ENCODE data around the gene TBXA2R. TPM values are rescaled to one million over a fixed set of nuclear protein-coding genes. Genes with fewer than 3 reads are reported as not detected.

TBXA2R gene
- polyA plus RNA-seq, 1 donor: 1.3 TPM

DNA sequence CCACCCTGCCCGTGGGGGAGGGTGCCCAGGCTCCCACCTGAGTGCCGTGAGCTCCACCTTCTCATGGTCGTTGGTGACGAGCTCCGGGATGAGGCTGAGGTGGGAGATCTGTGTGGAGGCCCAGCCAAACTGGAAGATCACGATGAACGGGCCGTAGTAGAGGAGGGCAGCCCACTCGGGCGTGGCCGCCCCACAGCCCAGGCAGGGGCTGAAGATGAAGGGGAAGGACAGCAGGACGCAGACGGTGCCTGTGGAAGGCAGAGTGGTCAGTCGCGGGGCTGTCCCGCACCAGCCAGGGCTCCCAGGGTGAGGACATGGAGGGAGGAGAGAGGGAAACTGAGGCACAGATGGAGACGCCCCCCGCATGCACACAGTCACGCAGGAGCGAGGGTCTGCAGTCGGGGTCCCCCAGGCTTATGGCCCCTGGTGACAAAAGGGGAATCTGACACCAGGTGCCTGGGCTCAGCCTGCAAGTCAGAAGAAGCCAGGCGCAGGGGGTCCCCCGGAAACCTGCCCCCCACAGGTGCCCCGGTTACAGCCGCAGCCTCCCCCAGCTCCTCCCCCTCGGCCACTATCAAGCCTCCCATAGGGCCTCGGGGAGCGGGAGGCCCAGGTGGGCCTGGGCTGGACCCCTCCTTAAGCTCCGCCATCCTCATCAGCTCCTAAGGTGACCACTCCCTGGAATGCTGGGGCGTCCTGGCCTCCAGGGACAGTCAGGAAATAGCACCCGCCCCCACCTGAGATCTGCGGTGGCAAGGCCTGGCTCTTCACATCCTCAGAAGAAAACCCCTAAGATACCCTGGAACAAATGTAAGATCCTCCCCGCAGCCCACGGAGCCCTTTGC, 55.5 kb downstream of the TBXA2R start:
- WGBS (ENCODE audit: insufficient coverage, low lambda C conversion rate): no CpG with 5 or more reads among the region's 34 CpGs
- H3K4me3 ChIP-seq (ENCODE audit: low read length): no peak overlapping the region
- DNase-seq: no peak
- no peaks in the 10 kb centered on the region for H3K27me3 ChIP-seq (ENCODE audit: control insufficient read depth, insufficient read depth, low read length)
- H3K4me1 ChIP-seq (ENCODE audit: control insufficient read depth, insufficient read depth, low read length): no peaks in the 10 kb centered on the region
- H3K27ac ChIP-seq (ENCODE audit: low read length): no peak overlapping the region
- peaks cover 2% of the 10 kb centered on the region for H3K9me3 ChIP-seq (ENCODE audit: control insufficient read depth, low read depth, low read length)
- H3K36me3 ChIP-seq (ENCODE audit: control insufficient read depth, insufficient read depth, low read length): peaks cover 4% of the 10 kb centered on the region

DNA sequence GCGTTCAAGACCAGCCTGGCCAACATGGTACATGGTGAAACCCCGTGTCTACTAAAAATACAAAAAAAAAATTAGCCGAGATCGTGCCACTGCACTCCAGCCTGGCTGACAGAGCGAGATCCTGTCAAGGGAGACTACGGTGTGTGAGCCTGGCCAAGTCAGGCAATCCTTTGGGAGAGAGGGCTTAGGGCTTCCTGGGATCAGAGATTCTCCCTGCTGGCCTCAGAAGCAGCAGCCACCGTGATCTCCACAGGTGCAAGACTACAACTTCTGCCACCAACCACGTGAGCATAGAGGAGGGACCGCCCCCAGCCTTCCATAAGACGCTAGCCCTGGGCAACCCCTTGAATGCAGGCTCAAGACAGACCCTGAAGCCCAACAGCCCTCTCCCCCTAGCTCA, 56.9 kb downstream of the TBXA2R start:
- H3K36me3 ChIP-seq (ENCODE audit: control insufficient read depth, insufficient read depth, low read length): peaks cover 4% of the 10 kb centered on the region
- WGBS (ENCODE audit: insufficient coverage, low lambda C conversion rate): no CpG with 5 or more reads among the region's 10 CpGs
- peaks cover 2% of the 10 kb centered on the region for H3K9me3 ChIP-seq (ENCODE audit: control insufficient read depth, low read depth, low read length)
- no peak for DNase-seq
- no peaks in the 10 kb centered on the region for H3K27me3 ChIP-seq (ENCODE audit: control insufficient read depth, insufficient read depth, low read length)
- H3K27ac ChIP-seq (ENCODE audit: low read length): no peak overlapping the region
- no peaks in the 10 kb centered on the region for H3K4me1 ChIP-seq (ENCODE audit: control insufficient read depth, insufficient read depth, low read length)
- no peak overlapping the region for H3K4me3 ChIP-seq (ENCODE audit: low read length)

DNA sequence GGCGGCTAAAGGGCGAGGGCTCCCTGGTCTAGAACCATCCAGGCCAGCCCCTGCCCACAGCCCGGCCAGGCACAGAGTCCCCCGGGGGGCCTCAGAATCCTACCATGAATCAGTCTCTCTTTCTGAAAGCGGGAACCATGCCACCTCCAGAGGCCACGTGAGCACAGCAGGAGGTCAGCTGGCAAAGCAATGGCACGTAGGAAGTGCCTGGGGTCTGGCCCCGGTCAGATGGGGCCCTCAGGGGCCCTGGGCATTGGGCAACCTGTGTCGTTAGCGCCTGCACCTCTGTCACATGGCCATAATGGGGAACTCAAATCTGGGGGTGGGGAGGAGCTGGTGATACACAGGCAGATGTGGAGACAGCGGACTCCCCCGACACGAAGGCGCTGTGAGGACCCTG, 58.1 kb downstream of the TBXA2R start:
- peaks cover 2% of the 10 kb centered on the region for H3K9me3 ChIP-seq (ENCODE audit: control insufficient read depth, low read depth, low read length)
- peaks cover 8% of the 10 kb centered on the region for H3K36me3 ChIP-seq (ENCODE audit: control insufficient read depth, insufficient read depth, low read length)
- DNase-seq: no peak
- WGBS (ENCODE audit: insufficient coverage, low lambda C conversion rate): no CpG with 5 or more reads among the region's 14 CpGs
- H3K27ac ChIP-seq (ENCODE audit: low read length): no peak overlapping the region
- no peaks in the 10 kb centered on the region for H3K4me1 ChIP-seq (ENCODE audit: control insufficient read depth, insufficient read depth, low read length)
- no peak overlapping the region for H3K4me3 ChIP-seq (ENCODE audit: low read length)
- no peaks in the 10 kb centered on the region for H3K27me3 ChIP-seq (ENCODE audit: control insufficient read depth, insufficient read depth, low read length)

DNA sequence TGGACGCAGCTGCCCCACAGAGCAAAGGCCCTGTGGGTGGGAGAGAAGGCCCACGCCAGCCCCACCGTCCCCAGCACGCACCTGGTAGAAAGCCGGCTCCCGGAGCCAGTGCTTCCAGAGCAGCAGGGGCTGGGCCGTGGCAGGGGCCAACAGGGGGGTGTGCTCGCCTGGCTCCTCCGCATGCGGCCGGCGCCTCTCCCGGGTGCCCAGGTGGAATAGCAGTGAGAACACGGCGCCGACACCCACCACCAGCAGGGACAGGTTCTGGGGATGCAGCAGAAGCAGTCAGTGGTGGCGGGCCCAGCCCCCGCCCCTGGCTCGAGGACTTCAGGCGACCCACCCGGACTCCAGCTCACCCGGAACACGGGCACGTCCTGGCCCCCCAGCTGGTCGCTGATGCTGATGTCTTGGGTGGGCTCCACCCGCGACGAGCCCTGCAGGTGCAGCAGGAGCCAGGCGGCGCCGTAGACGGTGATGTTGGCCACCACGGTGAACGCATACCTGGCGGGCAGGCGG, 58.9 kb downstream of the TBXA2R start:
- peaks cover 2% of the 10 kb centered on the region for H3K9me3 ChIP-seq (ENCODE audit: control insufficient read depth, low read depth, low read length)
- H3K36me3 ChIP-seq (ENCODE audit: control insufficient read depth, insufficient read depth, low read length): peaks cover 8% of the 10 kb centered on the region
- H3K27me3 ChIP-seq (ENCODE audit: control insufficient read depth, insufficient read depth, low read length): no peaks in the 10 kb centered on the region
- WGBS (ENCODE audit: insufficient coverage, low lambda C conversion rate): no CpG with 5 or more reads among the region's 36 CpGs
- no peak overlapping the region for H3K4me3 ChIP-seq (ENCODE audit: low read length)
- no peaks in the 10 kb centered on the region for H3K4me1 ChIP-seq (ENCODE audit: control insufficient read depth, insufficient read depth, low read length)
- no peak for DNase-seq
- no peak overlapping the region for H3K27ac ChIP-seq (ENCODE audit: low read length)

DNA sequence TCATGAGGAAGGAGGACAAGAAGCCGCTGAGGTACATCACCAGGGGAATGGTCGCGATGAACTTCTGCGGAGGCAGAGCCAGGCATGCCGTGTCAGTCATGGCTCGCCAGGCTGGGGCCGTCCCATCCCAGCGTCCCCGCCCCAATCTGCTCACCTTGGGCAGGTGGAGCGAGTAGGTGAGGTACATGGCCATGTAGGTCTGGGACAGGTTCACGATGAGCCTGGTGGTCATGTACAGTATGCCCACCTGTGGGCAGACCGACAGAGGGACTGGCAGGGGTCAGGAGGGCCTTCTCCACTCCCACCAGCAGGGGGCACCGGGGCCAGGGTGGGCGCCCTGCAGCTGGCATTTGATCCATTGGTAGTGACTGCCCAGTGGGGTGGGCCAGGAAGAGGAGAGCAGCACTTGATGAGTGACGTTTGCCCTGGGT, 59.4 kb downstream of the TBXA2R start:
- Histone ChIP-seq H3K4me1 (ENCODE audit: control insufficient read depth, insufficient read depth, low read length) (no peaks in the 10 kb centered on the region), H3K27me3 (ENCODE audit: control insufficient read depth, insufficient read depth, low read length) (no peaks in the 10 kb centered on the region), H3K4me3 (ENCODE audit: low read length) (no peak overlapping the region), H3K9me3 (ENCODE audit: control insufficient read depth, low read depth, low read length) (peaks cover 2% of the 10 kb centered on the region), H3K36me3 (ENCODE audit: control insufficient read depth, insufficient read depth, low read length) (peaks cover 8% of the 10 kb centered on the region), H3K27ac (ENCODE audit: low read length) (no peak overlapping the region)
- DNase-seq: no peak
- WGBS (ENCODE audit: insufficient coverage, low lambda C conversion rate): no CpG with 5 or more reads among the region's 15 CpGs

DNA sequence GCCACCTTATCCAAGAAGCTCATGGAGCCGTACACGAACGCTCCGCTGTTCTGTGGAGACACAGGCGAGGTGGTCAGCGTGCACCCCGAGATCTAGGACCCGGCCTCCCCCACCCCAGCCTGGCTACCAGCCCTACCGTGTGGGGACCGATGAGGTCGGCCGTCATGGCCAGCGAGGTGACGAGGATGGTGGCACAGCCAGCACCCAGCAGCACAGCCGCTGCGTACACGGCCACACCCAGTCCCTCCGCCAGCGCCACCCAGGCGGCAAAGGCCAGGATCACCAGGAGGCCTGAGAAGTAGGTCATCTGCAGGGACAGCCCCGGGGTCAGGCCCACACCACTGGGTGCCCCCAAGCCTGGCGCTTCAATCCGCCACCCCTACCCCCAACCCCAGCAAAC, 60.6 kb downstream of the TBXA2R start:
- no CpG with 5 or more reads among the region's 23 CpGs for WGBS (ENCODE audit: insufficient coverage, low lambda C conversion rate)
- Histone ChIP-seq H3K27ac (ENCODE audit: low read length) (no peak overlapping the region), H3K9me3 (ENCODE audit: control insufficient read depth, low read depth, low read length) (peaks cover 2% of the 10 kb centered on the region), H3K4me1 (ENCODE audit: control insufficient read depth, insufficient read depth, low read length) (no peaks in the 10 kb centered on the region), H3K36me3 (ENCODE audit: control insufficient read depth, insufficient read depth, low read length) (peaks cover 11% of the 10 kb centered on the region), H3K27me3 (ENCODE audit: control insufficient read depth, insufficient read depth, low read length) (no peaks in the 10 kb centered on the region), H3K4me3 (ENCODE audit: low read length) (no peak overlapping the region)
- no peak for DNase-seq

GRCh38 chr19:3545669-3546034, 61.0 kb downstream of the TBXA2R start:
- no peak overlapping the region for H3K4me3 ChIP-seq (ENCODE audit: low read length)
- no peaks in the 10 kb centered on the region for H3K4me1 ChIP-seq (ENCODE audit: control insufficient read depth, insufficient read depth, low read length)
- DNase-seq: no peak
- H3K27me3 ChIP-seq (ENCODE audit: control insufficient read depth, insufficient read depth, low read length): no peaks in the 10 kb centered on the region
- WGBS (ENCODE audit: insufficient coverage, low lambda C conversion rate): 83% methylated on average over 2 of the region's 10 CpGs
- peaks cover 11% of the 10 kb centered on the region for H3K36me3 ChIP-seq (ENCODE audit: control insufficient read depth, insufficient read depth, low read length)
- H3K27ac ChIP-seq (ENCODE audit: low read length): no peak overlapping the region
- H3K9me3 ChIP-seq (ENCODE audit: control insufficient read depth, low read depth, low read length): peaks cover 2% of the 10 kb centered on the region

DNA sequence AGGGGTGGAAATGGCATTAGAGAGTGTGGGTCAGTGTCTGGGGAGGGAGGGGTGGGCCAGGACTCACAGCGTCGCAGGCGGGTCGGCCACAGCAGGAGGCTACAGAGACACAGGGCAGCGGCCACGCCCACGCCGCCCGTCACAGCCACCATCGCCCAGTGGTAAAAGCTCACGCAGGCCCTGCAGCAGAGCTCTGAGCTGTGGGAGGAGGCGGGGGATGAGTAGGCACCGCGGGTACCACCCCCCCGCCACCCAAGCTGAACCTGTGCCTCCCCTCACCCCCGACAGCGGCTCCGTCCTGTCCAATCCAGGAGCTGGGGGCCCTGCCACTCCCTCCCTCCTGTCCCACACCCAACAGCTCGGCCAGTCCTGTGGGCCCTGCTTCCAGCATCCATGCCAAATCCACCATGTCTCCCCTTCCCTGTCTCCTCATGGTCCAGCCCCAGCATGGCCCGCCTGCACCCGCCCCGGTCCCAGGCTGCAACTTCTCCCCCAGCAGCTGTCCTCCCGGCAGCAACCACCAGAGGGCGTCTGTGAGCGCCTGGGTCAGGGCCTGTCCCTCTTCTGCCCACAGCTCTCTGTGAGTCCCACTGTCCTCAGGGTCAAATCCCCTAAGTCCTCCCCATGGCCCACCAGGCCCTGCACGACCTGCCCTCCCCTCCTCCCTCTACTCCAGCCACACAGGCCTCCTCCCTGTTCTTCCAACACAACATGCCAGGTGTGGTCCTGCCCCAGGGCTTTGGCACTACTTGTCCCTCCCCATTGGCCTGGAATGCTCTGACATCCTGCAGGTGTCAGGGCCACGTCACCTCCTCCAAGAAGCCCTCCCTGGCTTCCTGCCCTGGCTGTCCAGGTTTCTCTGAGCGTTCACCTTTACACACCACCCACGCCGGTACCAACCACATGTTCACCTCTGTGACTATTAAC, 61.7 kb downstream of the TBXA2R start:
- H3K9me3 ChIP-seq (ENCODE audit: control insufficient read depth, low read depth, low read length): peaks cover 2% of the 10 kb centered on the region
- peaks cover 11% of the 10 kb centered on the region for H3K36me3 ChIP-seq (ENCODE audit: control insufficient read depth, insufficient read depth, low read length)

More for the DNA sequence above, 61.7 kb downstream of the TBXA2R start:
- DNase-seq: peak in 1 of 2 donors; percentile 26
- no peak overlapping the region for H3K27ac ChIP-seq (ENCODE audit: low read length)
- H3K4me3 ChIP-seq (ENCODE audit: low read length): no peak overlapping the region
- WGBS (ENCODE audit: insufficient coverage, low lambda C conversion rate): no CpG with 5 or more reads among the region's 30 CpGs
- no peaks in the 10 kb centered on the region for H3K27me3 ChIP-seq (ENCODE audit: control insufficient read depth, insufficient read depth, low read length)
- no peaks in the 10 kb centered on the region for H3K4me1 ChIP-seq (ENCODE audit: control insufficient read depth, insufficient read depth, low read length)

Measured in large intestine (tissue), 3 donors.